NB4 (cell line): ENCODE measurements around the gene LIN9.

Experiments
- MYC ChIP-seq: IDR thresholded peaks from 2 replicates; pipeline ENCODE4 v1.6.1; 2011; ENCODE audit warnings: low read depth, low read length
- POLR2A ChIP-seq: IDR thresholded peaks from 2 replicates; pipeline ENCODE4 v1.6.1; 2011; ENCODE audit warnings: mild to moderate bottlenecking; ENCODE audit not compliant: insufficient read length; ENCODE audit errors: extremely low read depth
- TF ChIP-seq, protein P1 (sequence below): IDR thresholded peaks from 2 replicates; pipeline ENCODE4 v1.6.1; 2011; ENCODE audit warnings: low read depth, low read length
- TF ChIP-seq, protein P2 (sequence below): IDR thresholded peaks from one replicate; pipeline ENCODE4 v1.5.1; 2012; ENCODE audit warnings: low read depth, low read length

DNA sequence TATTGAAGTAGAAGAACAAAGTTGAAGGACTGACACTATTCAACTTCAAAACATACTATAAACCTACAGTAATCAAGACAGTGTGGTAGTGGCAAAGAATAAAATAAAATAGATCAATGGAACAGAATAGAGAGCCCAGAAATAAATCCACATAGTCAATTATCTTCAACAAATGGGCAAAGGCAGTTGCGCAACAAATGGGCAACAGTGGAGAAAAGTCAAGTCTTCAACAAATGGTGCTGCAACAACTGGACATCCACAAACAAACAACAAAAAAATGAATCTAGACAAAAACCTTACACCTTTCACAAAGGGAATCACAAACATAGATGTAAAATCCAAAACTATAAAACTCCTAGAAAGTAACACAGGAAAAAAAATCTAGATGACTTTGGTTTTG lies 47.1 kb downstream of the LIN9 start:
- TF ChIP-seq, protein P1, sequence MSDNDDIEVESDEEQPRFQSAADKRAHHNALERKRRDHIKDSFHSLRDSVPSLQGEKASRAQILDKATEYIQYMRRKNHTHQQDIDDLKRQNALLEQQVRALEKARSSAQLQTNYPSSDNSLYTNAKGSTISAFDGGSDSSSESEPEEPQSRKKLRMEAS, result no peak
- TF ChIP-seq, protein P2, sequence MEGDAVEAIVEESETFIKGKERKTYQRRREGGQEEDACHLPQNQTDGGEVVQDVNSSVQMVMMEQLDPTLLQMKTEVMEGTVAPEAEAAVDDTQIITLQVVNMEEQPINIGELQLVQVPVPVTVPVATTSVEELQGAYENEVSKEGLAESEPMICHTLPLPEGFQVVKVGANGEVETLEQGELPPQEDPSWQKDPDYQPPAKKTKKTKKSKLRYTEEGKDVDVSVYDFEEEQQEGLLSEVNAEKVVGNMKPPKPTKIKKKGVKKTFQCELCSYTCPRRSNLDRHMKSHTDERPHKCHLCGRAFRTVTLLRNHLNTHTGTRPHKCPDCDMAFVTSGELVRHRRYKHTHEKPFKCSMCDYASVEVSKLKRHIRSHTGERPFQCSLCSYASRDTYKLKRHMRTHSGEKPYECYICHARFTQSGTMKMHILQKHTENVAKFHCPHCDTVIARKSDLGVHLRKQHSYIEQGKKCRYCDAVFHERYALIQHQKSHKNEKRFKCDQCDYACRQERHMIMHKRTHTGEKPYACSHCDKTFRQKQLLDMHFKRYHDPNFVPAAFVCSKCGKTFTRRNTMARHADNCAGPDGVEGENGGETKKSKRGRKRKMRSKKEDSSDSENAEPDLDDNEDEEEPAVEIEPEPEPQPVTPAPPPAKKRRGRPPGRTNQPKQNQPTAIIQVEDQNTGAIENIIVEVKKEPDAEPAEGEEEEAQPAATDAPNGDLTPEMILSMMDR, result no peak
- TF ChIP-seq MYC (no peak), POLR2A (no peak)
